Lower lobe of right lung (tissue), 2 donors: Measurements from ENCODE around the gene CRABP2. TPM values are rescaled to one million over a fixed set of nuclear protein-coding genes. Genes with fewer than 3 reads are reported as not detected.
A peak's percentile ranks its signal among the peaks of the same experiment; 100 is the strongest.

Source experiments
- ATAC-seq, 2 donors: fragments of 200-7000 bp; cut with Tn5 transposase; one replicate each; pipeline ENCODE4 v1.9.1; 2020 to 2022; ENCODE audit warnings: mild to moderate bottlenecking in 2 of 2, moderate library complexity in 2 of 2
- DNase-seq: peaks from one replicate; pipeline ENCODE4 v3.0.0-alpha.2; 2020
- H3K27ac ChIP-seq: fragments of 200-600 bp; one replicate; pipeline ENCODE4 v1.8.0; 2022
- H3K27me3 ChIP-seq: fragments of 200-600 bp; one replicate; pipeline ENCODE4 v1.8.0; 2022; ENCODE audit warnings: low read depth
- H3K36me3 ChIP-seq: fragments of 200-600 bp; one replicate; pipeline ENCODE4 v1.8.0; 2022; ENCODE audit warnings: mild to moderate bottlenecking
- H3K4me1 ChIP-seq: fragments of 200-600 bp; one replicate; pipeline ENCODE4 v1.8.0; 2022
- H3K4me3 ChIP-seq: fragments of 200-600 bp; one replicate; pipeline ENCODE4 v1.8.0; 2022; ENCODE audit warnings: mild to moderate bottlenecking
- H3K9me3 ChIP-seq: fragments of 200-600 bp; one replicate; pipeline ENCODE4 v1.8.0; 2022
- intact Hi-C: fragments of 100-400 bp; cut with DNase I; formaldehyde crosslinking; loops from one replicate; pipeline ENCODE4 v1.11.0; 2022
- total RNA-seq: library from RNA; stranded (reverse); fragmentation: NEBNext Ultra II Directional; extraction: Animal tissue kit (Norgen Biotek cat#: 25700); gene quantifications from one replicate; pipeline ENCODE4 v1.2.1, GENCODE V29; 2021
- TF ChIP-seq, protein P1 (sequence below): fragments of 200-600 bp; IDR thresholded peaks from one replicate; pipeline ENCODE4 v1.8.0; 2022; ENCODE audit warnings: antibody characterized with exemption, mild to moderate bottlenecking
- donor health status: DM: no; HTN: yes; CAD: no; lungs with severe emphysema.

The CRABP2 gene
- total RNA-seq, 1 donor from 2014 or later: 2.1 TPM

DNA sequence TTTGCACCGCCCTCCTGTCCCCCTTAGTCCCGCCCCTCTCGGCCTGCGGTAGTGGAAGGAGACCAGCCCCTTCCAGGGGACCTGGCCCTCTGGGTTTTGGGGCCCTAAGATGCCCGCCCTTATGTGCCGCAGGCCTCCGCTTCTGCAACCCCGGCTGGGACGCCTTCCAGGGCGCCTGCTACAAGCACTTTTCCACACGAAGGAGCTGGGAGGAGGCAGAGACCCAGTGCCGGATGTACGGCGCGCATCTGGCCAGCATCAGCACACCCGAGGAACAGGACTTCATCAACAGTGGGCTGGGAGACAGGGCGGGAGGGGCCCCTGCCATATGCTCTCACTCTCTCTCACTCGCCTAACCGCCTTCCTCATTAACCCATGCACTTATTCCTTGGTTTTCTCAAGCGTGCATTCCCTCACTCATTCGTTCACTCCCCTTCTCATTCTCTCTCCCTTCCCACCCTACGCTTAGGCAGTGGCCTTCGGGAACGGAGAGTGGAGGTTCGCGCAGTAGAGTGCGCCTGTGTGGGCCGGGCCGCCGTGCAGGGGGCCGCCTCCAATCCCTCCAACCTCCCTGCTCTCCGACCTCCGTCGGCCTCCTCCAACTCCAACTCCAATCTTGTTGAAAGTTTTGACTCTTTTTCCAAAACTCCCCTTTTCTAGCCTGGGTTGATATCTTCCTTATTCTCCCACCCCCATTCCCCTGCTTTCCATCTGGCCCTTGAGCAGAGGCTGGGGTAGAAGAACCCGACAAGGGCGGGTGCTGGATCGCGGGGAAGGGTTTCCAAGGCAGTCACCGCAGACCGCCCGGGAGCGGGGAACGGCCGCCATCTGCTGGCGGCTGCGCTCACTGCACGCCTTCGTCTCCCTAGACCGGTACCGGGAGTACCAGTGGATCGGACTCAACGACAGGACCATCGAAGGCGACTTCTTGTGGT lies 48.3 kb downstream of the CRABP2 start:
- peaks cover 50% of the 10 kb centered on the region for H3K4me1 ChIP-seq
- peak overlapping the region; percentile 39 for H3K4me3 ChIP-seq
- no peaks in the 10 kb centered on the region for H3K9me3 ChIP-seq
- H3K27me3 ChIP-seq: peaks cover 30% of the 10 kb centered on the region
- no peaks in the 10 kb centered on the region for H3K36me3 ChIP-seq
- no peak overlapping the region for H3K27ac ChIP-seq
- ATAC-seq (peak; percentile 59 to 71), DNase-seq (peak; percentile 81)
- TF ChIP-seq, protein P1, sequence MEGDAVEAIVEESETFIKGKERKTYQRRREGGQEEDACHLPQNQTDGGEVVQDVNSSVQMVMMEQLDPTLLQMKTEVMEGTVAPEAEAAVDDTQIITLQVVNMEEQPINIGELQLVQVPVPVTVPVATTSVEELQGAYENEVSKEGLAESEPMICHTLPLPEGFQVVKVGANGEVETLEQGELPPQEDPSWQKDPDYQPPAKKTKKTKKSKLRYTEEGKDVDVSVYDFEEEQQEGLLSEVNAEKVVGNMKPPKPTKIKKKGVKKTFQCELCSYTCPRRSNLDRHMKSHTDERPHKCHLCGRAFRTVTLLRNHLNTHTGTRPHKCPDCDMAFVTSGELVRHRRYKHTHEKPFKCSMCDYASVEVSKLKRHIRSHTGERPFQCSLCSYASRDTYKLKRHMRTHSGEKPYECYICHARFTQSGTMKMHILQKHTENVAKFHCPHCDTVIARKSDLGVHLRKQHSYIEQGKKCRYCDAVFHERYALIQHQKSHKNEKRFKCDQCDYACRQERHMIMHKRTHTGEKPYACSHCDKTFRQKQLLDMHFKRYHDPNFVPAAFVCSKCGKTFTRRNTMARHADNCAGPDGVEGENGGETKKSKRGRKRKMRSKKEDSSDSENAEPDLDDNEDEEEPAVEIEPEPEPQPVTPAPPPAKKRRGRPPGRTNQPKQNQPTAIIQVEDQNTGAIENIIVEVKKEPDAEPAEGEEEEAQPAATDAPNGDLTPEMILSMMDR: peak; percentile 94
- intact Hi-C loops: no loop called here

DNA sequence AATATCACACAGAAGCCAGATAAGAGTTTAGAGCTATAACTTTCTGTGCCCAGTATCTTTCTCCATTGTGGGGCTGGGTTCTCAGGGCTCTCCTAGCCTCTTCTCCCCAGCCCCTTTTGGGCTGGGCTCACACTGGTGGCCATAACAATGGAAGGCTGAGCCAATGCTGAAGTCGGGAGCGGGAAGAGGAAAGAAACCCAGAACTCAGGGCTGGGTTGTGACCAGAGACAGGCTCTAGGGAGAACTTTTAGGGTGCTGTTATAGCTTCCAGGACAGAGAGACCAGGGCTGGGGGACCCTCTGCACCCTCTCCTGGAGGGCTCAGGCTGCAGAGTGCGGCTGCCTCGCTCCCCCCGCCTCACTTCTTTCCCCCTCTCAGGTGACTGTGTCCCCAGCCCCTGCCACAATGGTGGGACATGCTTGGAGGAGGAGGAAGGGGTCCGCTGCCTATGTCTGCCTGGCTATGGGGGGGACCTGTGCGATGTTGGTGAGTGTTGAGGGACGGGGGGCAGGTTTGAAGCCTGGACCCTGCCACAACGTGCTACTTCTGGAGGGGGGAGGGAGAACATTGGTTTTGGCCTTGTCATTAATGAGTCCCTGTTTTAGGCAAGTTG lies 49.4 kb downstream of the CRABP2 start:
- Histone ChIP-seq H3K27me3 (peaks cover 39% of the 10 kb centered on the region), H3K4me3 (no peak overlapping the region), H3K36me3 (no peaks in the 10 kb centered on the region), H3K4me1 (peaks cover 39% of the 10 kb centered on the region), H3K9me3 (no peaks in the 10 kb centered on the region), H3K27ac (no peak overlapping the region)
- ATAC-seq: no peak
- DNase-seq: no peak
- TF ChIP-seq, protein P1: no peak
- intact Hi-C loops: no loop called here

DNA sequence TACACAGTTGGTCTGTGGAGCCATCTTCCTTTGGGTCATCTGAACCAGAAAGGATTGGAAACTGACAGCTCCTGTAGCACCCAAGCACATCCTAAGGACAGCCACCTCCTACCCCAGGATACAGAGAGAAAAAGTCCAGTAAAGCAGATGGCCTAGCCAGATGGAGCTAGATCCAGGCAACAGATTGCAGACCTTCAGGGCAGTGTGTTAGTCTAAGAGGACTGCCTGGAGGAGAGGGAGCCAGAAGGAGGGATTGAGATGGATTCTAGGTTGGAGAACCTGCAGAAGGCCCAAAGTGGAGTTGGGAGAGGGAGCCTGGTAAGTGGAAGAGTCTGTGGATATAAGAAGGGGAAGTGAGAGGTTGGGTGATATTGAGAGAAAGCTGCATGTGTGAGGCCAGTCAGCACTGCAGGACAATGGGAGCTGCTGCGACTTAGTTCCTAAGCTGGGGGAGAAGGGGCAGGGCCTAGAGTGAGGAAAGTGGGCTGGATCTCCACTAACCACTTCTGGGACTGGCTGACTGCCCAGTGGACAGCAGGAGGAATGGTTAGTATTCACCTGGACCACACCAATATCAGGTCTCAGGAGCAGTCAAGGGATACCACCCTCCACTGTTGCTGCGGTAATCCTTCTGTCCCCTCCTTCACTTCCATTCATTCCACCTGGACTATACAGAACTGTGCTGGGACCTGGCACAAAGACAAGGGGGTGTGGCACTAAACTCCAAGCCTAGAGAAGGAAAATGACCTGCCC lies 50.1 kb downstream of the CRABP2 start:
- no peak overlapping the region for H3K4me3 ChIP-seq
- ATAC-seq (no peak), DNase-seq (no peak)
- H3K36me3 ChIP-seq: no peaks in the 10 kb centered on the region
- peaks cover 44% of the 10 kb centered on the region for H3K27me3 ChIP-seq
- peaks cover 32% of the 10 kb centered on the region for H3K4me1 ChIP-seq
- no peaks in the 10 kb centered on the region for H3K9me3 ChIP-seq
- TF ChIP-seq, protein P1: no peak
- H3K27ac ChIP-seq: no peak overlapping the region
- intact Hi-C loops: no loop called here

DNA sequence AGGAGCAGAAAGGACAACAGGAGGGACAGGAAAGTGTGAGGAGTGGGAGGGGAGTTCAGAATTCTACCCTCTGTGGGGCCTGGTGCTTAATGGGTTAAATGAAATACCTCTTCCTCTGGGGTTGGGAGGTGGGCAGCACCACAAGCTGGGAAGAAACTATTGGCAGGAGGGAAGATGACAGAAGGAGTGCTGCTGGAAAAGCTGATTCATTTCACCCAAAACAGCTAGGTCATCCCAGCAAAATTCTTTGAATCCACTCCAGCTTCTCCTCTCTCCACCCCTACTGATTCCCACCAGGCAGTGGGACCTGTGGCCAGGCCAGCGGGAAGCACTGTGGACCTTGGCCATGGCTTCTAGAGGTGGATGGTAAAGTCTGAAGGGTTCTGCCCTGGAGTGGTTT lies 50.7 kb downstream of the CRABP2 start:
- ATAC-seq: no peak
- no peaks in the 10 kb centered on the region for H3K9me3 ChIP-seq
- peaks cover 26% of the 10 kb centered on the region for H3K4me1 ChIP-seq
- TF ChIP-seq, protein P1: no peak
- intact Hi-C loops: no loop called here
- peaks cover 44% of the 10 kb centered on the region for H3K27me3 ChIP-seq
- H3K27ac ChIP-seq: no peak overlapping the region
- DNase-seq: no peak
- H3K36me3 ChIP-seq: no peaks in the 10 kb centered on the region
- H3K4me3 ChIP-seq: no peak overlapping the region

DNA sequence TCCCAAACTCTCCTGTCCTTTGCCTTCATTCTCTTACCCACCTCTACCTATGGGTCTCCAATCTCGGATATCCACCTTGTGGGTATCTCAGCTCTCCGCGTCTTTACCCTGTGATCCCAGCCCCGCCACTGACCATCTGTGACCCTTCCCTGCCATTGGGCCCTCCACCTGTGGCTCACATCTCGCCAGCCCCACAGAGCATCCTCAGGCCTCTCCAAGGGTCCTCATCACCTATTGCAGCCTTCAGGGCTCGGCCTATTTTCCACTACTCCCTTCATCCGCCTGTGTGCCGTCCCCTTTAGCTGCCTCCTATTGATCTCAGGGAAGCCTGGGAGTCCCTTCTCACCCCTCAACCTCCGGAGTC lies 52.4 kb downstream of the CRABP2 start:
- intact Hi-C loops: no loop called here
- Histone ChIP-seq H3K4me1 (peaks cover 16% of the 10 kb centered on the region), H3K4me3 (no peak overlapping the region), H3K27me3 (peaks cover 52% of the 10 kb centered on the region), H3K9me3 (no peaks in the 10 kb centered on the region), H3K36me3 (no peaks in the 10 kb centered on the region), H3K27ac (no peak overlapping the region)
- TF ChIP-seq, protein P1: no peak
- ATAC-seq: no peak
- no peak for DNase-seq
